Measurements from ENCODE around the gene GATD1.

DNA sequence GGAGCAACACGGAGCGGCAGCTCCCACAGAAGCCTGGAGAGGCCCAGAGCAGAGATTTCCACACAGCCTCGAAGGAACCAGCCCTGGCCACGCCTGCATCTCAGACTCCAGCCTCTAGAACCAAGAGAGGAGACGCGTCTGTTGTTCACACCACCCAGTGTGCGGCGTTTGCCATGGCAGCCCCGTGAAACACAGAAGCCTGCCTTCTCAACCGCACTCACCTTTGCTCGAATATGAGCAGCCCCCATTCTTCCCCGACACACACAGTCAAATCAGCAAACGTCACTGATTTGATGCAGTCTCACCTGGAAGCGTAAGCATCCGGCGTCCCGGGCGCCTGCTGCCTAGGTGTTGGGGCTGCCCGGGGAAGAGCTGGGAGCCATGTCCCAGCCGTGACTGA, 44.2 kb downstream of the GATD1 start:
- TF ChIP-seq GATA2 (IDR thresholded peaks at IDR 0.05; ENCODE audit: low read depth, low read length) (no peak), GATA3 (IDR thresholded peaks at IDR 0.05; ENCODE audit: low read depth, low read length) (no peak)

Measured in SH-SY5Y (cell line).